HK-2 (cell line): Measurements from ENCODE around the gene ARAP1.

Experiments
- DNase-seq: peaks from one replicate; pipeline ENCODE4 v3.0.0-alpha.2; 2018; ENCODE audit not compliant: unreplicated experiment

The ARAP1 gene

GRCh38 chr11:72724851-72725723 lies 27.1 kb downstream of the ARAP1 start:
- DNase-seq: peak; percentile 68

- no peak for DNase-seq
These were observed 28.1 kb downstream of the ARAP1 start for GRCh38 chr11:72724021-72724551.

GRCh38 chr11:72723508-72723907 lies 28.7 kb downstream of the ARAP1 start:
- no peak for DNase-seq

- DNase-seq: peak; percentile 66
These were observed 30.0 kb downstream of the ARAP1 start for GRCh38 chr11:72722050-72722748.

GRCh38 chr11:72721689-72722049 lies 30.5 kb downstream of the ARAP1 start:
- no peak for DNase-seq

- no peak for DNase-seq
These were observed 30.9 kb downstream of the ARAP1 start for GRCh38 chr11:72721276-72721675.

- DNase-seq: no peak
These were observed 31.4 kb downstream of the ARAP1 start for GRCh38 chr11:72720784-72721183.

GRCh38 chr11:72720047-72720446 lies 32.2 kb downstream of the ARAP1 start:
- DNase-seq: no peak

- no peak for DNase-seq
These were observed 32.7 kb downstream of the ARAP1 start for GRCh38 chr11:72719551-72719950.

- DNase-seq: no peak
These were observed 33.1 kb downstream of the ARAP1 start for GRCh38 chr11:72719144-72719543.

GRCh38 chr11:72718101-72718501 lies 34.1 kb downstream of the ARAP1 start:
- no peak for DNase-seq

- DNase-seq: no peak
These were observed 35.3 kb downstream of the ARAP1 start for GRCh38 chr11:72716788-72717435.

GRCh38 chr11:72716290-72716689 lies 35.9 kb downstream of the ARAP1 start:
- DNase-seq: no peak

- DNase-seq: no peak
These were observed 39.4 kb downstream of the ARAP1 start for GRCh38 chr11:72712841-72713240.

GRCh38 chr11:72712168-72712751 lies 39.9 kb downstream of the ARAP1 start:
- DNase-seq: no peak

GRCh38 chr11:72711141-72711540 lies 41.1 kb downstream of the ARAP1 start:
- DNase-seq: no peak

- DNase-seq: no peak
These were observed 41.9 kb downstream of the ARAP1 start for GRCh38 chr11:72710278-72710677.

GRCh38 chr11:72709478-72710238 lies 42.5 kb downstream of the ARAP1 start:
- no peak for DNase-seq

GRCh38 chr11:72707032-72707431 lies 45.2 kb downstream of the ARAP1 start:
- no peak for DNase-seq

GRCh38 chr11:72706579-72706978 lies 45.6 kb downstream of the ARAP1 start:
- no peak for DNase-seq
